GM12878 (cell line): Measurements from ENCODE around the gene PLEKHA6. TPM values are rescaled to one million over a fixed set of nuclear protein-coding genes. Genes with fewer than 3 reads are reported as not detected.

Source experiments
- ATAC-seq: fragments of 200-7000 bp; cut with Tn5 transposase; 3 replicates; pipeline ENCODE4 v1.9.1; 2020; ENCODE audit warnings: mild to moderate bottlenecking, moderate library complexity
- BruUV-seq: library from RNA; stranded (reverse); fragments of 400-500 nt; replicated peaks from 2 replicates; lab custom pipeline; 2021; lab: Mats Ljungman, UMichigan
- CTCF ChIA-PET: fragments of 300-600 bp; sonication (Branson Sonifier 250); formaldehyde crosslinking; extraction: SDS; loops from one replicate; lab custom pipeline; 2021; ENCODE audit warnings: inconsistent platforms; lab: Yijun Ruan, JAX
- POLR2A ChIA-PET: fragments of 350-600 bp; formaldehyde crosslinking; extraction: SDS; loops from one replicate; lab custom pipeline; 2021; ENCODE audit warnings: inconsistent platforms; lab: Charles Lee
- RAD21 ChIA-PET: fragments of 300-600 bp; sonication (Branson Sonifier 250); formaldehyde crosslinking; loops from one replicate; lab custom pipeline; 2023; ENCODE audit warnings: antibody characterized with exemption; ENCODE audit not compliant: unreplicated experiment; lab: Charles Lee
- SMC1A ChIA-PET: fragments of 300-600 bp; sonication (Branson Sonifier 250); formaldehyde crosslinking; loops from one replicate; lab custom pipeline; 2023; ENCODE audit not compliant: unreplicated experiment, uncharacterized antibody; lab: Charles Lee
- DNase-seq: peaks from one replicate; pipeline ENCODE4 v3.0.0-alpha.2; 2011; ENCODE audit warnings: low read depth, low spot score
- FAIRE-seq: peaks from 3 replicates; lab custom pipeline; 2011; peaks lifted over from hg19 to GRCh38; lab: Jason Lieb, UNC
- H2AFZ ChIP-seq: 2 replicates; pipeline ENCODE4 v1.6.0; 2011; ENCODE audit warnings: low read depth, low read length, control low read depth; ENCODE audit not compliant: control insufficient read depth
- H3K27ac ChIP-seq: 2 replicates; pipeline ENCODE4 v1.5.1; 2011; ENCODE audit warnings: control low read depth; ENCODE audit not compliant: control insufficient read depth, insufficient read depth
- H3K27me3 ChIP-seq, 2 experiments: replicated peaks in 1 of 2; 2 replicates each; pipeline versions ENCODE4 v1.6.0 to v1.6.1; 2011; ENCODE audit warnings: low read length in 1 of 2; ENCODE audit not compliant: control insufficient read depth in 2 of 2, insufficient read depth in 2 of 2
- H3K36me3 ChIP-seq, 2 experiments: 2 replicates each; pipeline ENCODE4 v1.5.1; 2011; ENCODE audit warnings: low read length in 1 of 2; ENCODE audit not compliant: control insufficient read depth in 2 of 2, insufficient read depth in 2 of 2
- H3K4me1 ChIP-seq: 2 replicates; pipeline ENCODE4 v1.6.1; 2011; ENCODE audit warnings: mild to moderate bottlenecking, low read length, moderate library complexity, mixed read lengths; ENCODE audit not compliant: control insufficient read depth, insufficient read depth
- H3K4me2 ChIP-seq: 2 replicates; pipeline ENCODE4 v1.6.0; 2011; ENCODE audit warnings: control low read depth; ENCODE audit not compliant: control insufficient read depth, insufficient read depth
- H3K4me3 ChIP-seq: fragments of 200-600 bp; sonication (generic); 2 replicates; pipeline ENCODE4 v1.5.1; 2016
- H3K79me2 ChIP-seq: 2 replicates; pipeline ENCODE4 v1.6.0; 2011; ENCODE audit warnings: low read length; ENCODE audit not compliant: control insufficient read depth, insufficient read depth
- H3K9ac ChIP-seq: 2 replicates; pipeline ENCODE4 v1.8.0; 2011; ENCODE audit warnings: low read length, control low read depth, mixed read lengths; ENCODE audit not compliant: control insufficient read depth, insufficient read depth
- H3K9me3 ChIP-seq: replicated peaks from 3 replicates; pipeline ENCODE4 v1.5.1; 2011; ENCODE audit warnings: mild to moderate bottlenecking, low read length; ENCODE audit not compliant: control insufficient read depth, insufficient read depth
- H4K20me1 ChIP-seq: 2 replicates; pipeline ENCODE4 v1.6.0; 2011; ENCODE audit not compliant: control insufficient read depth, insufficient read depth
- JUNB ChIP-seq: IDR thresholded peaks from 2 replicates; pipeline ENCODE4 v1.6.1; 2016; ENCODE audit warnings: antibody characterized with exemption, mild to moderate bottlenecking
- NBN ChIP-seq: fragments of 450-650 bp; IDR thresholded peaks from 2 replicates; pipeline ENCODE4 v1.6.1; 2016
- NR2C2 ChIP-seq: IDR thresholded peaks from 2 replicates; pipeline ENCODE4 v1.6.1; 2011; ENCODE audit warnings: borderline replicate concordance, low read depth; ENCODE audit not compliant: control insufficient read depth, insufficient read length
- PBX3 ChIP-seq: IDR thresholded peaks from 2 replicates; pipeline ENCODE4 v1.6.1; 2011; ENCODE audit warnings: mild to moderate bottlenecking, low read depth, low read length, moderate library complexity; ENCODE audit not compliant: insufficient replicate concordance
- REST ChIP-seq: IDR thresholded peaks from 2 replicates; pipeline ENCODE4 v1.6.1; 2012; ENCODE audit warnings: mild to moderate bottlenecking, low read depth, low read length
- RUNX3 ChIP-seq: IDR thresholded peaks from 2 replicates; pipeline ENCODE4 v1.6.1; 2012; ENCODE audit warnings: low read length, inconsistent platforms
- WGBS: methylation state at CpG from one replicate; pipeline ENCODE4 v1.1.6; 2016; ENCODE audit warnings: low lambda C conversion rate; ENCODE audit not compliant: insufficient replicate concordance, insufficient coverage; ENCODE audit errors: missing lambda C conversion rate; 5-methylcytosine and 5-hydroxymethylcytosine counted together
- in situ Hi-C: fragments of 300-500 bp; cut with MboI; formaldehyde crosslinking; loops from 9 replicates; pipeline ENCODE4 v1.14.3; 2018; ENCODE audit warnings: mixed read lengths
- intact Hi-C: fragments of 100-400 bp; cut with micrococcal nuclease; formaldehyde crosslinking; loops from one replicate; pipeline ENCODE4 v1.14.2; 2022; ENCODE audit not compliant: unreplicated experiment
- polyA plus RNA-seq, 11 experiments: library from polyadenylated mRNA; depleted of rRNA in 4 of 11; unstranded in 6 of 11; stranded (reverse) in 5 of 11; fragments of >200 nt; fragmentation: Nextera tagmentation in 4 of 11; fragmentation: Illumina TruSeq in 1 of 11; extraction: Ambion mirVana in 4 of 11; extraction: Trizol in 1 of 11; gene quantifications; 1 replicate in 1 of 11; 2 replicates in 10 of 11; pipeline versions ENCODE4 v1.2.1 to v1.2.3, GENCODE V29; 2011 to 2016; ENCODE audit warnings: inconsistent platforms in 2 of 11, missing spikeins in 2 of 11, low read depth in 1 of 11
- total RNA-seq, 4 experiments: library from RNA; depleted of rRNA in 3 of 4; stranded (reverse); fragments of >200 nt in 3 of 4; fragmentation: Illumina TruSeq in 1 of 4; extraction: Trizol in 1 of 4; gene quantifications; 2 replicates each; pipeline versions ENCODE4 v1.2.1 to v1.2.3, GENCODE V29; 2013 to 2021

PLEKHA6 gene
- total and polyA plus RNA-seq, 10 of the 15 experiments (the other 5 are each of a cell fraction or from before 2014, with no cell fraction given): 0.04 to 0.81 (median 0.19) TPM; not detected in 4

GRCh38 chr1:204408602-204409001 is 48.9 kb upstream of the PLEKHA6 start:
- POLR2A ChIA-PET: interaction anchor here (1.5 to 1.7 kb wide), 2 partner anchors 10 to 26 kb away, joined by 6 to 9 read pairs; no protein-coding TSS in a partner anchor
- intact Hi-C loops (no loop called here), in situ Hi-C loops (no loop called here)
- Histone ChIP-seq H3K4me2 (peak overlapping the region; percentile 92; the same call in 1 of the 2 replicates), H4K20me1 (peaks cover 13% of the 10 kb centered on the region), H3K9ac (peak overlapping the region; percentile 98), H3K79me2 (peaks cover 82% of the 10 kb centered on the region), H3K4me1 (no peaks in the 10 kb centered on the region), H2AFZ (no peak overlapping the region), H3K27me3 (no peaks in the 10 kb centered on the region), H3K27ac (no peak overlapping the region), H3K9me3 (no peaks in the 10 kb centered on the region), H3K4me3 (peak overlapping the region; percentile 87), H3K36me3 (peaks cover 0 to 17% of the 10 kb centered on the region in 2 experiments; a peak in 3 of 4 replicates)
- DNase-seq (no peak), ATAC-seq (no peak), FAIRE-seq (no peak)
- no peak for TF ChIP-seq NR2C2
- no TSS peak for BruUV-seq
- RAD21 ChIA-PET: interaction anchor here (0.6 to 2.2 kb wide), 6 partner anchors 10 to 150 kb away, joined by 3 to 13 read pairs (median 5); no protein-coding TSS in a partner anchor
- SMC1A ChIA-PET: interaction anchor here (1.3 to 2.3 kb wide), 6 partner anchors 10 to 97 kb away, joined by 5 to 16 read pairs (median 8); no protein-coding TSS in a partner anchor
- CTCF ChIA-PET: interaction anchor here (0.9 to 4.7 kb wide), 7 partner anchors 10 to 94 kb away, joined by 3 to 73 read pairs (median 5); partner anchors contain the start of gene PLEKHA6
- 0% methylated on average over 1 of the region's 1 CpG for WGBS

- RAD21 ChIA-PET: interaction anchor here (0.9 to 2.2 kb wide), 8 partner anchors 10 to 150 kb away, joined by 3 to 13 read pairs (median 8); no protein-coding TSS in a partner anchor
- Histone ChIP-seq H3K27ac (no peak overlapping the region), H3K4me2 (peak overlapping the region; percentile 92), H3K79me2 (peaks cover 86% of the 10 kb centered on the region), H3K9me3 (no peaks in the 10 kb centered on the region), H3K4me3 (peak overlapping the region; percentile 87), H4K20me1 (peaks cover 13% of the 10 kb centered on the region), H3K9ac (peak overlapping the region; percentile 98), H3K4me1 (no peaks in the 10 kb centered on the region), H2AFZ (no peak overlapping the region), H3K36me3 (peaks cover 0 to 19% of the 10 kb centered on the region in 2 experiments; a peak in 3 of 4 replicates), H3K27me3 (no peaks in the 10 kb centered on the region)
- POLR2A ChIA-PET: interaction anchor here (0.6 to 1.7 kb wide), 3 partner anchors 9 to 107 kb away, joined by 6 to 9 read pairs (median 6); no protein-coding TSS in a partner anchor
- CTCF ChIA-PET: interaction anchor here (0.9 to 4.7 kb wide), 12 partner anchors 10 to 245 kb away, joined by 3 to 73 read pairs (median 5); partner anchors contain the start of gene PLEKHA6
- in situ Hi-C loops (no loop called here), intact Hi-C loops (no loop called here)
- BruUV-seq: no TSS peak
- DNase-seq (no peak), FAIRE-seq (no peak), ATAC-seq (no peak)
- TF ChIP-seq JUNB (no peak), NBN (no peak), REST (no peak), PBX3 (no peak), RUNX3 (no peak)
- SMC1A ChIA-PET: interaction anchor here (1.0 to 2.6 kb wide), 8 partner anchors 9 to 243 kb away, joined by 3 to 16 read pairs (median 8); no protein-coding TSS in a partner anchor
- WGBS: 0% methylated on average over 2 of the region's 2 CpGs
These were observed 48.4 kb upstream of the PLEKHA6 start for GRCh38 chr1:204408074-204408507.
